CD8-positive, alpha-beta memory T cell (primary cell): ENCODE measurements around the gene CTSW. TPM values are rescaled to one million over a fixed set of nuclear protein-coding genes. Genes with fewer than 3 reads are reported as not detected.
A peak's percentile ranks its signal among the peaks of the same experiment; 100 is the strongest.

Experiments used
- CTCF ChIA-PET: fragments of 350-600 bp; sonication (Branson Sonifier 250); formaldehyde crosslinking; loops from one replicate; lab custom pipeline; 2021; ENCODE audit warnings: antibody characterized with exemption; lab: Charles Lee
- POLR2A ChIA-PET: fragments of 350-600 bp; sonication (Branson Sonifier 250); formaldehyde crosslinking; loops from one replicate; lab custom pipeline; 2021; ENCODE audit warnings: antibody characterized with exemption; lab: Charles Lee
- DNase-seq, 5 donors: peaks; one replicate each; pipeline versions ENCODE4 v3.0.0 to v3.0.0-alpha.2; 2020 to 2022; ENCODE audit warnings: mixed read lengths in 1 of 5
- H3K27ac ChIP-seq: one replicate; pipeline ENCODE4 v1.7.0; 2013; ENCODE audit warnings: low read depth, mild to moderate bottlenecking, low read length, moderate library complexity
- H3K27me3 ChIP-seq: 2 replicates; pipeline ENCODE4 v1.7.0; 2013; ENCODE audit warnings: low read length, mild to moderate bottlenecking; ENCODE audit not compliant: insufficient read depth, poor library complexity, severe bottlenecking
- H3K36me3 ChIP-seq: 2 replicates; pipeline ENCODE4 v1.7.0; 2013; ENCODE audit warnings: mild to moderate bottlenecking, low read length, moderate library complexity; ENCODE audit not compliant: insufficient read depth
- H3K4me1 ChIP-seq: 2 replicates; pipeline ENCODE4 v1.7.0; 2013; ENCODE audit warnings: mild to moderate bottlenecking, low read length, moderate library complexity; ENCODE audit not compliant: insufficient read depth
- H3K4me3 ChIP-seq: 2 replicates; pipeline ENCODE4 v1.7.0; 2013; ENCODE audit warnings: mild to moderate bottlenecking, low read length
- H3K9me3 ChIP-seq: 2 replicates; pipeline ENCODE4 v1.7.0; 2013; ENCODE audit warnings: mild to moderate bottlenecking, low read length
- H3K27ac Mint-ChIP-seq, 8 donors: one replicate each; pipeline ENCODE4 v1.8.0; 2020 to 2021; ENCODE audit warnings: mixed read lengths in 8 of 8, mild to moderate bottlenecking in 6 of 8, inconsistent platforms in 3 of 8, moderate library complexity in 3 of 8
- H3K27me3 Mint-ChIP-seq, 2 donors: one replicate each; pipeline ENCODE4 v1.8.0; 2020 to 2021; ENCODE audit warnings: mixed read lengths in 2 of 2, mild to moderate bottlenecking in 1 of 2, moderate library complexity in 1 of 2
- H3K36me3 Mint-ChIP-seq, 3 donors: one replicate each; pipeline ENCODE4 v1.8.0; 2020 to 2021; ENCODE audit warnings: mixed read lengths in 3 of 3, inconsistent platforms in 1 of 3, mild to moderate bottlenecking in 1 of 3
- H3K4me1 Mint-ChIP-seq, 3 donors: one replicate each; pipeline ENCODE4 v1.8.0; 2020 to 2021; ENCODE audit warnings: mixed read lengths in 3 of 3, inconsistent platforms in 1 of 3, mild to moderate bottlenecking in 1 of 3
- H3K4me3 Mint-ChIP-seq, 7 donors: one replicate each; pipeline ENCODE4 v1.8.0; 2020 to 2021; ENCODE audit warnings: mixed read lengths in 7 of 7, mild to moderate bottlenecking in 6 of 7, moderate library complexity in 4 of 7, inconsistent platforms in 2 of 7
- H3K9me3 Mint-ChIP-seq, 5 donors: one replicate each; pipeline ENCODE4 v1.8.0; 2020 to 2022; ENCODE audit warnings: mixed read lengths in 5 of 5, mild to moderate bottlenecking in 3 of 5, moderate library complexity in 2 of 5, inconsistent platforms in 1 of 5
- polyA plus RNA-seq: library from polyadenylated mRNA; unstranded; fragments of 300-500 nt; fragmentation: Illumina TruSeq; gene quantifications from one replicate; pipeline ENCODE4 v1.2.3, GENCODE V29; 2021
- total RNA-seq, 2 experiments: library from RNA; stranded (reverse); gene quantifications; one replicate each; pipeline ENCODE4 v1.2.3, GENCODE V29; 2021

CTSW gene
- total and polyA plus RNA-seq, 3 experiments from 2014 or later, result 40.9 to 1,046 (median 44.3) TPM

DNA sequence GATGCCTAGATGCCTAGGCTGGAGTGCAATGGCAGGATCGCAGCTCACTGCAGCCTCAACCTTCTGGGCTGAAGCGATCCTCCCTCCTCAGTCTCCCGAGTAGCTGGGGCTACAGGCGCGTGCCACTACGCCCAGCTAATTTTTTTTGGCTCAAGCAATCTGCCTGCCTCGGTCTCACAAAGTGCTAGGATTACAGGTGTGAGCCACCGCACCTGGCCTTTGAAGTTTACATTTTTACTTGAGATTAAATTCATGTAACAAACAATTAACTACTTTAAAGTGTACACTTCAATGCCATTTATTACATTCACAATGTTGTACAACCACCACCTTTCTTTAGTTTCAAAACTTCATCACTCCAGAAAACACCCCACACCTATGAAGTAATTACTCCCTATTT lies 24.1 kb downstream of the CTSW start:
- peak overlapping the region in 2 of 8 donors; percentile 15 for H3K27ac Mint-ChIP-seq
- no peak for DNase-seq
- CTCF ChIA-PET, result interaction anchor here (1.4 kb wide), 1 partner anchor 19 kb away, joined by 3 read pairs; no protein-coding TSS in a partner anchor
- Histone ChIP-seq H3K27me3 (peaks cover under 1% of the 10 kb centered on the region), H3K27ac (peak overlapping the region; percentile 25), H3K4me3 (no peak overlapping the region), H3K4me1 (peaks cover 21% of the 10 kb centered on the region), H3K9me3 (no peaks in the 10 kb centered on the region), H3K36me3 (no peaks in the 10 kb centered on the region)
- peaks cover 0 to 5% of the 10 kb centered on the region in 2 donors for H3K27me3 Mint-ChIP-seq
- no peaks in the 10 kb centered on the region for H3K9me3 Mint-ChIP-seq
- peaks cover 5 to 12% (median 6%) of the 10 kb centered on the region in 3 donors for H3K4me1 Mint-ChIP-seq
- POLR2A ChIA-PET, result no interaction called here
- H3K4me3 Mint-ChIP-seq, result peak overlapping the region in 1 of 7 donors; percentile 35
- no peaks in the 10 kb centered on the region for H3K36me3 Mint-ChIP-seq

- H3K4me3 Mint-ChIP-seq, result no peak overlapping the region
- Histone ChIP-seq H3K27ac (peak overlapping the region; percentile 35), H3K36me3 (no peaks in the 10 kb centered on the region), H3K27me3 (no peaks in the 10 kb centered on the region), H3K4me3 (no peak overlapping the region), H3K4me1 (no peaks in the 10 kb centered on the region), H3K9me3 (no peaks in the 10 kb centered on the region)
- H3K27me3 Mint-ChIP-seq, result peaks cover 0 to 11% of the 10 kb centered on the region in 2 donors
- H3K27ac Mint-ChIP-seq, result no peak overlapping the region
- no peaks in the 10 kb centered on the region for H3K9me3 Mint-ChIP-seq
- H3K4me1 Mint-ChIP-seq, result peaks cover 5 to 8% (median 7%) of the 10 kb centered on the region in 3 donors
- no peak for DNase-seq
- H3K36me3 Mint-ChIP-seq, result no peaks in the 10 kb centered on the region
- CTCF ChIA-PET, result interaction anchor here (1.0 to 2.2 kb wide), 3 partner anchors 17 to 33 kb away, joined by 3 to 14 read pairs (median 3); partner anchors contain the start of gene CCDC85B
- POLR2A ChIA-PET, result interaction anchor here (0.8 kb wide), 1 partner anchor 16 kb away, joined by 3 read pairs; the partner anchor contains the start of gene CCDC85B
Measured at GRCh38 chr11:65906602-65907001, 27.0 kb downstream of the CTSW start.

GRCh38 chr11:65907878-65908277 lies 28.2 kb downstream of the CTSW start:
- Mint-ChIP-seq H3K4me1 (peaks cover 4 to 8% (median 7%) of the 10 kb centered on the region in 3 donors), H3K4me3 (no peak overlapping the region), H3K27ac (no peak overlapping the region), H3K36me3 (no peaks in the 10 kb centered on the region), H3K9me3 (no peaks in the 10 kb centered on the region), H3K27me3 (peaks cover 0 to 14% of the 10 kb centered on the region in 2 donors)
- H3K4me3 ChIP-seq, result no peak overlapping the region
- DNase-seq, result no peak
- CTCF ChIA-PET, result interaction anchor here (1.3 kb wide), 1 partner anchor 11 kb away, joined by 4 read pairs; the partner anchor contains the start of gene C11orf68
- no peak overlapping the region for H3K27ac ChIP-seq
- H3K4me1 ChIP-seq, result no peaks in the 10 kb centered on the region
- H3K9me3 ChIP-seq, result no peaks in the 10 kb centered on the region
- POLR2A ChIA-PET, result interaction anchor here (1.8 kb wide), 1 partner anchor 17 kb away, joined by 9 read pairs; the partner anchor contains the start of gene CCDC85B
- no peaks in the 10 kb centered on the region for H3K36me3 ChIP-seq
- no peaks in the 10 kb centered on the region for H3K27me3 ChIP-seq

DNA sequence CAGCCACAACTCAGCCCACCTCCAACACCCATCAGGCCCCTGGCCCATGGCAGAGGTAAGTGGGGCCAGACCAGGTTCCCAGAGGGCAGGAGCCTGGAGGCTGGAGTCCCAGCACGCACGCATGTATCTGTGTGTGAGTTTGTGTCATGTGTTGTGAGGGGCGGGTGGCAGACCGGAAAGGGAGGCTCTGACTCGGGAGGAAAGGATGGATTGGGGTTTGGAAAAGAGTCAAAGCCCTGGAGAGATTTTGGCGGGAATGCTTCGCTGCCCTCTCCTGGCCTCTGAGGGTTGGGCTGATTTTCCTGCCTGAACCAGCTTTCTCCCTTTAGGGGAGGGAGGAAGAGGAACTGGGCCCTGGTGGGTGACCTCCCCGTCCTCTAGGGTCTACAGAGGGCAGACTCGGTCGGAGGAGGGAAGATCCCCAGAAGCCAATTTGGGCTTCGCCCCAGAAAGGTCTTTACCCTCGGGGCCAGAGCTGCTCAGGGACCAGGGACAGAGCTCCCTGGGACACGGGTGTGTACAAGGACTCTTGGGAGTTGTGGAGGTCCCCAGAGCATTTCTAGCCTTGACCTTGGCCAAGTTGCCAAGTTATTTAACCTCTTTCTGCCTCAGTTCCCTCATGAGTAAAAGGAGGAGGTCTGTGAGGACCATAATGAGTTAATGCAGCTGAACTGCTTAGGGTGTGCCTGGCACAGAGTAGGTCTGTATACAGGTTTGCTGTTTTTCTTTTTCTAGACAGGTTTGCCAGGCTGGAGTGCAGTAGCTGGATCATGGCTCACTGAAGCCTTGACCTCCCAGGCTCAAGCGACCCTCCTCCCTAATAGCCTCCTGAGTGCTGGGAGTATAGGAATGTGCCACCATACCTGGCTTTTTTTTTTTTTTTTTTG lies 32.3 kb downstream of the CTSW start:
- Mint-ChIP-seq H3K27me3 (peaks cover 3 to 14% of the 10 kb centered on the region in 2 donors), H3K4me3 (no peak overlapping the region), H3K4me1 (peaks cover 16 to 29% (median 23%) of the 10 kb centered on the region in 3 donors), H3K27ac (no peak overlapping the region), H3K9me3 (no peaks in the 10 kb centered on the region), H3K36me3 (peaks cover 0 to 7% (median 3%) of the 10 kb centered on the region in 3 donors)
- no peak for DNase-seq
- Histone ChIP-seq H3K36me3 (no peaks in the 10 kb centered on the region), H3K27me3 (no peaks in the 10 kb centered on the region), H3K4me1 (peaks cover 11% of the 10 kb centered on the region), H3K27ac (no peak overlapping the region), H3K9me3 (no peaks in the 10 kb centered on the region), H3K4me3 (no peak overlapping the region)
- ChIA-PET POLR2A (interaction anchor here (1.2 kb wide), 1 partner anchor 21 kb away, joined by 4 read pairs; the partner anchor contains the start of gene CCDC85B), CTCF (interaction anchor here (0.6 to 1.6 kb wide), 4 partner anchors 21 to 1178 kb away, joined by 3 to 6 read pairs (median 4); partner anchors contain the start of genes CCDC85B and FIBP)

DNA sequence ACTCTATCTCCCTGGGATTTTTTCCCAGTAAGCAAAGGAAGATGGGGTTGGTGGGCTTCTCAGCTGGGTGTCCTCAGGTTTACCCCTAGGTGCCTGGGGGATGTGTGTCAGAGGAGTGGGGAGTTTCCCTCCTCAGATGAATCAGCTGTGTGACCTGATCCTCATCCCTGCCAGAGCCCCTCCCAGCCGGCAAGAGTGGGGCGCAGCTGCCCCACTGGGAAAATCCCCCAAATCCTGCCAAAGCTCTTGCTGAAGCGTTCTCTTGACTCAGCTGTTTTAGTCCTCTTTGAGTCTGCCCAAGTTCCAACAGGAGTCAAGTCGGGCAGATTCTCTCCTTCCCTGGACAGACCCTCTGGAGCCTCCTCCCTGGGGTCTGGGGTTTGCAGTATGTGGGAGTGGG lies 33.2 kb downstream of the CTSW start:
- Mint-ChIP-seq H3K9me3 (no peaks in the 10 kb centered on the region), H3K36me3 (peaks cover 0 to 11% (median 3%) of the 10 kb centered on the region in 3 donors), H3K4me3 (no peak overlapping the region), H3K4me1 (peaks cover 20 to 35% (median 28%) of the 10 kb centered on the region in 3 donors), H3K27ac (no peak overlapping the region), H3K27me3 (peaks cover 3 to 10% of the 10 kb centered on the region in 2 donors)
- no peaks in the 10 kb centered on the region for H3K9me3 ChIP-seq
- no peaks in the 10 kb centered on the region for H3K27me3 ChIP-seq
- peaks cover 6% of the 10 kb centered on the region for H3K36me3 ChIP-seq
- DNase-seq, result no peak
- no peak overlapping the region for H3K4me3 ChIP-seq
- ChIA-PET POLR2A (no interaction called here), CTCF (interaction anchor here (1.6 kb wide), 1 partner anchor 39 kb away, joined by 4 read pairs; no protein-coding TSS in a partner anchor)
- H3K27ac ChIP-seq, result no peak overlapping the region
- H3K4me1 ChIP-seq, result peaks cover 20% of the 10 kb centered on the region

DNA sequence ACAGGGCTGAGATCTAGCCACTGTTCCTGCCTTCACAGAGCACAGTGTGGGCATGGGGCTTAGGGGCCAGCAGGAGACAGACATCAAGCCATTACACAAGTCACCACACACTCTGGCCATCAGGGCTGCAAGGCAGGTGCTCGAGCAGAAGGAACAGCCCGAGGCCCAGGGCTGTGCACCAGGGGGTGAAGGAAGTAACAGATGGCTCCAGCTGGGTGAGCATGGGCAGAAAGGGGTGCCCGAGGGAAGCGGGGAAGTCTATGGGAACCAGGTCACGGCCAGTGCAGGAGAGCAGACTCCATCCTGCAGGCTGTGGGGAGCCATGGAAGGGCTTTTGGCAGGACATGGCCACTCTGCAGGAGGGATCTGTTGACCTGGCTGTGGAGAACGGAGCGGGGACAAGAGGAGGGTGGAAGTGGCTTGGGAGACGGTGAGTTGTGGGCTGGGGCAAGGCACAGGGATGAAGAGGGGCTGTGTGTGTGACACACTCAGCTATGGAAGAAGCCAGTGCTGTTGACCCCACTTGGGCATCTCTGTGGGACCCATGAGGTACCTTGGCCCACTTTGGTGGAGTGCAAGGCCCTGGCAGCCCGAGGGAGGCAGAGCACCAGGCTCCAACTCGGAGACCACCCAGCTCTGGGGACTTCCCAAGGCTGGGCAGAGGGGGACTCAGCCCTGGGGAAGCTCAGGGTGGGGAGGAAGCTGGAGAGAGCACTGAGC lies 35.6 kb downstream of the CTSW start:
- Histone ChIP-seq H3K9me3 (no peaks in the 10 kb centered on the region), H3K27me3 (no peaks in the 10 kb centered on the region), H3K27ac (no peak overlapping the region), H3K4me3 (no peak overlapping the region), H3K36me3 (peaks cover 6% of the 10 kb centered on the region), H3K4me1 (peaks cover 29% of the 10 kb centered on the region)
- Mint-ChIP-seq H3K4me1 (peaks cover 22 to 41% (median 25%) of the 10 kb centered on the region in 3 donors), H3K9me3 (no peaks in the 10 kb centered on the region), H3K4me3 (peak overlapping the region in 5 of 7 donors; percentile 30 to 80 (median 40)), H3K27me3 (peaks cover 3 to 4% of the 10 kb centered on the region in 2 donors), H3K36me3 (peaks cover 0 to 22% (median 3%) of the 10 kb centered on the region in 3 donors), H3K27ac (peak overlapping the region in 5 of 8 donors; percentile 5 to 63 (median 19))
- DNase-seq, result no peak
- POLR2A ChIA-PET, result interaction anchor here (0.8 kb wide), 1 partner anchor 65 kb away, joined by 4 read pairs; no protein-coding TSS in a partner anchor
- CTCF ChIA-PET, result interaction anchor here (1.4 kb wide), 1 partner anchor 27 kb away, joined by 4 read pairs; the partner anchor contains the start of gene FIBP

GRCh38 chr11:65915821-65916251 lies 36.2 kb downstream of the CTSW start:
- no peaks in the 10 kb centered on the region for H3K9me3 ChIP-seq
- no peak for DNase-seq
- peaks cover 6% of the 10 kb centered on the region for H3K36me3 ChIP-seq
- Mint-ChIP-seq H3K27me3 (peaks cover 3 to 4% of the 10 kb centered on the region in 2 donors), H3K4me1 (peaks cover 22 to 47% (median 25%) of the 10 kb centered on the region in 3 donors), H3K4me3 (peak overlapping the region in 1 of 7 donors; percentile 69), H3K36me3 (peaks cover 0 to 26% (median 3%) of the 10 kb centered on the region in 3 donors), H3K9me3 (no peaks in the 10 kb centered on the region), H3K27ac (peak overlapping the region in 3 of 8 donors; percentile 54 to 87 (median 78))
- peaks cover 35% of the 10 kb centered on the region for H3K4me1 ChIP-seq
- H3K27me3 ChIP-seq, result no peaks in the 10 kb centered on the region
- no peak overlapping the region for H3K4me3 ChIP-seq
- H3K27ac ChIP-seq, result no peak overlapping the region
- POLR2A ChIA-PET, result no interaction called here
- CTCF ChIA-PET, result interaction anchor here (1.4 kb wide), 1 partner anchor 27 kb away, joined by 4 read pairs; the partner anchor contains the start of gene FIBP
